Stimulated activated naive CD4-positive, alpha-beta T cell (primary cell): Measurements from ENCODE around the gene HTRA3.

Source experiments
- DNase-seq, 6 experiments: peaks; one replicate each; lab custom pipeline; 2025; lab: John Stamatoyannopoulos, UW

The HTRA3 gene

GRCh38 chr4:8308856-8309771, 39.6 kb downstream of the HTRA3 start:
- no peak for DNase-seq

- no peak for DNase-seq
Observed at GRCh38 chr4:8310306-8310705, 40.8 kb downstream of the HTRA3 start.

GRCh38 chr4:8311101-8312068, 41.8 kb downstream of the HTRA3 start:
- no peak for DNase-seq

GRCh38 chr4:8312069-8312445, 42.5 kb downstream of the HTRA3 start:
- no peak for DNase-seq

- DNase-seq: no peak
Observed at GRCh38 chr4:8312976-8313375, 43.4 kb downstream of the HTRA3 start.

GRCh38 chr4:8314691-8315255, 45.2 kb downstream of the HTRA3 start:
- no peak for DNase-seq

GRCh38 chr4:8315435-8316250, 46.1 kb downstream of the HTRA3 start:
- DNase-seq: no peak

GRCh38 chr4:8316251-8316771, 46.8 kb downstream of the HTRA3 start:
- no peak for DNase-seq

GRCh38 chr4:8316911-8317351, 47.4 kb downstream of the HTRA3 start:
- DNase-seq: no peak

GRCh38 chr4:8317474-8317873, 47.9 kb downstream of the HTRA3 start:
- DNase-seq: no peak

- no peak for DNase-seq
Observed at GRCh38 chr4:8318509-8318908, 49.0 kb downstream of the HTRA3 start.

GRCh38 chr4:8319061-8319460, 49.5 kb downstream of the HTRA3 start:
- DNase-seq: no peak

- no peak for DNase-seq
Observed at GRCh38 chr4:8319731-8320385, 50.3 kb downstream of the HTRA3 start.

- DNase-seq: no peak
Observed at GRCh38 chr4:8320386-8320750, 50.8 kb downstream of the HTRA3 start.

- DNase-seq: no peak
Observed at GRCh38 chr4:8321220-8321619, 51.7 kb downstream of the HTRA3 start.

GRCh38 chr4:8321771-8322170, 52.2 kb downstream of the HTRA3 start:
- no peak for DNase-seq

GRCh38 chr4:8322794-8323704, 53.5 kb downstream of the HTRA3 start:
- no peak for DNase-seq

- no peak for DNase-seq
Observed at GRCh38 chr4:8323947-8324555, 54.5 kb downstream of the HTRA3 start.

- no peak for DNase-seq
Observed at GRCh38 chr4:8324640-8325239, 55.2 kb downstream of the HTRA3 start.
